Right atrium auricular region (tissue), 2 donors: Measurements from ENCODE around the gene RTL10. TPM values are rescaled to one million over a fixed set of nuclear protein-coding genes. Genes with fewer than 3 reads are reported as not detected.

ENCODE experiments used
- DNase-seq: peaks from one replicate; pipeline ENCODE4 v3.0.0-alpha.2; 2019; ENCODE audit warnings: low spot score
- H3K27ac ChIP-seq, 2 donors: fragments of 200-600 bp; sonication (generic); 1 replicate in 1 of 2; 2 replicates in 1 of 2; pipeline ENCODE4 v1.5.1; 2016 to 2019
- H3K27me3 ChIP-seq, 2 donors: fragments of 200-600 bp; sonication (generic); one replicate each; pipeline versions ENCODE4 v1.5.1 to v1.6.0; 2017 to 2019
- H3K36me3 ChIP-seq: fragments of 200-600 bp; sonication (generic); one replicate; pipeline ENCODE4 v1.5.1; 2016
- H3K4me1 ChIP-seq, 2 donors: fragments of 200-600 bp; sonication (generic); one replicate each; pipeline versions ENCODE4 v1.5.1 to v1.6.0; 2017 to 2019
- H3K4me3 ChIP-seq, 2 donors: fragments of 200-600 bp; sonication (generic); 1 replicate in 1 of 2; 2 replicates in 1 of 2; pipeline ENCODE4 v1.5.1; 2017 to 2019; ENCODE audit warnings: mild to moderate bottlenecking in 1 of 2, moderate library complexity in 1 of 2
- H3K9me3 ChIP-seq, 2 donors: fragments of 200-600 bp; sonication (generic); one replicate each; pipeline ENCODE4 v1.5.1; 2019
- CTCF ChIP-seq, 2 donors: fragments of 200-600 bp; sonication (generic); IDR thresholded peaks; one replicate each; pipeline ENCODE4 v1.5.1; 2019; ENCODE audit warnings: antibody characterized with exemption in 2 of 2
- total RNA-seq, 2 donors: library from RNA; depleted of rRNA; stranded (reverse); fragments of >200 nt; gene quantifications; one replicate each; pipeline ENCODE4 v1.1.0, GENCODE V29; 2016

Gene RTL10
- total RNA-seq, 2 donors from 2014 or later, result 7.9 to 8.1 TPM

- Histone ChIP-seq H3K4me1 (peaks cover 0 to 4% of the 10 kb centered on the region in 2 donors), H3K4me3 (no peak overlapping the region), H3K27ac (no peak overlapping the region), H3K9me3 (no peaks in the 10 kb centered on the region), H3K27me3 (no peaks in the 10 kb centered on the region), H3K36me3 (no peaks in the 10 kb centered on the region)
- no peak for TF ChIP-seq CTCF (IDR thresholded peaks at IDR 0.05)
- DNase-seq, result no peak
Observed at GRCh38 chr22:19868773-19869471, 14.2 kb upstream of the RTL10 start.

GRCh38 chr22:19868333-19868732 lies 13.7 kb upstream of the RTL10 start:
- no peaks in the 10 kb centered on the region for H3K9me3 ChIP-seq

GRCh38 chr22:19867617-19868016 lies 12.9 kb upstream of the RTL10 start:
- Histone ChIP-seq H3K36me3 (no peaks in the 10 kb centered on the region), H3K27me3 (no peaks in the 10 kb centered on the region), H3K4me3 (no peak overlapping the region), H3K27ac (no peak overlapping the region), H3K4me1 (no peaks in the 10 kb centered on the region), H3K9me3 (no peaks in the 10 kb centered on the region)
- no peak for DNase-seq
- TF ChIP-seq CTCF (IDR thresholded peaks at IDR 0.05), result no peak

More at GRCh38 chr22:19868333-19868732, 13.7 kb upstream of the RTL10 start:
- Histone ChIP-seq H3K36me3 (no peaks in the 10 kb centered on the region), H3K4me3 (no peak overlapping the region), H3K4me1 (no peaks in the 10 kb centered on the region), H3K27ac (no peak overlapping the region), H3K27me3 (no peaks in the 10 kb centered on the region)
- DNase-seq, result no peak
- no peak for TF ChIP-seq CTCF (IDR thresholded peaks at IDR 0.05)

GRCh38 chr22:19866665-19867009 lies 12.0 kb upstream of the RTL10 start:
- Histone ChIP-seq H3K27ac (no peak overlapping the region), H3K36me3 (no peaks in the 10 kb centered on the region), H3K4me1 (no peaks in the 10 kb centered on the region), H3K4me3 (no peak overlapping the region), H3K9me3 (no peaks in the 10 kb centered on the region), H3K27me3 (no peaks in the 10 kb centered on the region)
- DNase-seq, result no peak
- no peak for TF ChIP-seq CTCF (IDR thresholded peaks at IDR 0.05)

GRCh38 chr22:19865141-19865829 lies 10.6 kb upstream of the RTL10 start:
- Histone ChIP-seq H3K36me3 (no peaks in the 10 kb centered on the region), H3K9me3 (no peaks in the 10 kb centered on the region), H3K4me3 (no peak overlapping the region), H3K27me3 (no peaks in the 10 kb centered on the region), H3K27ac (no peak overlapping the region), H3K4me1 (no peaks in the 10 kb centered on the region)
- no peak for TF ChIP-seq CTCF (IDR thresholded peaks at IDR 0.05)
- DNase-seq, result no peak
